ENCODE data around the gene TRAM2. TPM values are rescaled to one million over a fixed set of nuclear protein-coding genes. Genes with fewer than 3 reads are reported as not detected.

Gene TRAM2
- total RNA-seq, 2 experiments from 2014 or later = 7.1 to 7.6 TPM

DNA sequence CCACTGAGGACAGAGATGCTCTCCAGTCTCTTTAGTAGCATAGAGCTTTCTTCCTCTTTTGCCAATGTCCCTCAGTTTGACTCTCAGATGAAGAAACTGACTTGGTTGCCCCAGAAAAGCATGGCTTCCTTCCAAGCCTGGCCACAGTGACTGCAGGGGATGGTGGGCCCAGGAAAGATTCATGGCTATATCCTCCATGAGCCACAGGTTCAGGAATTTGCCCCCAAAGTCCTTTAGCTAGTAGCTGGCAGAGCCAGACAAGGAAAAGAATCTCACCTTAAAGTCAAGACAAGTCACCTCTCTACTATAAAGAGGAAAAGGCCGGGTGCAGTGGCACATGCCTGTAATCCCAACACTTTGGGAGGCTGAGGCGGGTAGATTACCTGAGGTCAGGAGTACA, 43.4 kb downstream of the TRAM2 start:
- TF ChIP-seq, protein P1, sequence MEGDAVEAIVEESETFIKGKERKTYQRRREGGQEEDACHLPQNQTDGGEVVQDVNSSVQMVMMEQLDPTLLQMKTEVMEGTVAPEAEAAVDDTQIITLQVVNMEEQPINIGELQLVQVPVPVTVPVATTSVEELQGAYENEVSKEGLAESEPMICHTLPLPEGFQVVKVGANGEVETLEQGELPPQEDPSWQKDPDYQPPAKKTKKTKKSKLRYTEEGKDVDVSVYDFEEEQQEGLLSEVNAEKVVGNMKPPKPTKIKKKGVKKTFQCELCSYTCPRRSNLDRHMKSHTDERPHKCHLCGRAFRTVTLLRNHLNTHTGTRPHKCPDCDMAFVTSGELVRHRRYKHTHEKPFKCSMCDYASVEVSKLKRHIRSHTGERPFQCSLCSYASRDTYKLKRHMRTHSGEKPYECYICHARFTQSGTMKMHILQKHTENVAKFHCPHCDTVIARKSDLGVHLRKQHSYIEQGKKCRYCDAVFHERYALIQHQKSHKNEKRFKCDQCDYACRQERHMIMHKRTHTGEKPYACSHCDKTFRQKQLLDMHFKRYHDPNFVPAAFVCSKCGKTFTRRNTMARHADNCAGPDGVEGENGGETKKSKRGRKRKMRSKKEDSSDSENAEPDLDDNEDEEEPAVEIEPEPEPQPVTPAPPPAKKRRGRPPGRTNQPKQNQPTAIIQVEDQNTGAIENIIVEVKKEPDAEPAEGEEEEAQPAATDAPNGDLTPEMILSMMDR (IDR thresholded peaks at IDR 0.05) = no peak
- intact Hi-C loops (cut with DNase I, micrococcal nuclease) = no loop called here
- H3K27ac ChIP-seq (ENCODE audit: low read depth in 1 of 2, low read length in 2 of 2) = no peak overlapping the region
- no peak for DNase-seq
- H3K36me3 ChIP-seq (ENCODE audit: insufficient read depth, low read length) = peaks cover 9% of the 10 kb centered on the region
- Mint-ChIP-seq H3K9me3 (no peaks in the 10 kb centered on the region), H3K4me3 (no peak overlapping the region), H3K27ac (no peak overlapping the region), H3K36me3 (ENCODE audit: low read depth) (peaks cover 18% of the 10 kb centered on the region), H3K27me3 (no peaks in the 10 kb centered on the region), H3K4me1 (ENCODE audit: low read depth) (peaks cover 39% of the 10 kb centered on the region)
- peaks cover 30% of the 10 kb centered on the region for H3K4me1 ChIP-seq (ENCODE audit: insufficient read depth, low read length)
- H3K9me3 ChIP-seq (ENCODE audit: control insufficient read depth in 1 of 2, insufficient read depth in 1 of 2, low read length in 2 of 2) = no peaks in the 10 kb centered on the region
- POLR2A ChIA-PET = no interaction called here
- no peak overlapping the region for H3K4me3 ChIP-seq (ENCODE audit: low read length)
- CTCF ChIA-PET = no interaction called here
- ATAC-seq (ENCODE audit: poor library complexity) = no peak
- no peaks in the 10 kb centered on the region for H3K27me3 ChIP-seq (ENCODE audit: control insufficient read depth in 1 of 2, insufficient read depth in 2 of 2, low read length in 2 of 2)

DNA sequence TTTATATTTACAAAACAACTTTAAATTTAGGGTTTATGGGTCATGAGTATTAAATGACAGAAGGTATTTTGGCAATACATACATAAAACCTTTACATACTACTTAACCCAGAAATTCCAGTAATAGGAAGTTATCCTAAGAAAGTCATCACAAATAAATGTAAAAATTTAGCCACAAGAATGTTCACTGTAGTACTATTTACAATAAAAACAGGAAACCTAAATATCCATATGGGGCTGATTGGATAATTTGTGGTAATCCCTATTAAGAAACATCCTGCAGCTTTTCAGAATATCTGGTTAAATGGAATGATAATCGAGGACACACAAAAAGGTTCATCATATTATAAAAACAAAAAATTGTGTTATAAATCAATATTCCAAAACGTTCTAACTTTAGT, 44.4 kb downstream of the TRAM2 start:
- Mint-ChIP-seq H3K27ac (no peak overlapping the region), H3K27me3 (no peaks in the 10 kb centered on the region), H3K36me3 (ENCODE audit: low read depth) (peaks cover 18% of the 10 kb centered on the region), H3K4me1 (ENCODE audit: low read depth) (peaks cover 29% of the 10 kb centered on the region), H3K4me3 (no peak overlapping the region), H3K9me3 (no peaks in the 10 kb centered on the region)
- CTCF ChIA-PET = no interaction called here
- Histone ChIP-seq H3K9me3 (ENCODE audit: control insufficient read depth in 1 of 2, insufficient read depth in 1 of 2, low read length in 2 of 2) (no peaks in the 10 kb centered on the region), H3K4me3 (ENCODE audit: low read length) (no peak overlapping the region), H3K4me1 (ENCODE audit: insufficient read depth, low read length) (peaks cover 20% of the 10 kb centered on the region), H3K36me3 (ENCODE audit: insufficient read depth, low read length) (peaks cover 9% of the 10 kb centered on the region), H3K27ac (ENCODE audit: low read depth in 1 of 2, low read length in 2 of 2) (no peak overlapping the region), H3K27me3 (ENCODE audit: control insufficient read depth in 1 of 2, insufficient read depth in 2 of 2, low read length in 2 of 2) (no peaks in the 10 kb centered on the region)
- TF ChIP-seq, protein P1 (IDR thresholded peaks at IDR 0.05) = no peak
- POLR2A ChIA-PET = no interaction called here
- intact Hi-C loops (cut with DNase I, micrococcal nuclease) = no loop called here
- ATAC-seq (ENCODE audit: poor library complexity) (no peak), DNase-seq (no peak)

DNA sequence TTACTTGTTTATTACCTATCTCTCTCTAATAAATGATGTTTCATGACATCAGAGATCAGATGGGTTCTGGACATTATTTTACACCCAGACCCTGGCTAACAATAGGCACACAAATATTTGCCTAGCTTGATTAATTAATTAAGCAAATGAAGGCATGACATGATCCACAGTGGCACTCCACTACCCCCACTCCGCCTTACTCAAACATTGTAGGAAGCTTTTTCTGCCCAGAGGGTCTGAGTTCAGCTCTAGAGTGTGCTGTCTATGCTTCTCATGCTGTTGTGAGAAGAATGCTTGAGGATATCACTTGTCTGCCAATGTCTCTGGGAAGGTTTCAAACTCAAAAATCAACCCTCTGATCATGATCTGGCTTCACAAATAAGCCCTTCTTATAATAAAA, 45.0 kb downstream of the TRAM2 start:
- Histone ChIP-seq H3K27ac (ENCODE audit: low read depth in 1 of 2, low read length in 2 of 2) (no peak overlapping the region), H3K4me1 (ENCODE audit: insufficient read depth, low read length) (peaks cover 13% of the 10 kb centered on the region), H3K4me3 (ENCODE audit: low read length) (no peak overlapping the region), H3K36me3 (ENCODE audit: insufficient read depth, low read length) (peaks cover 9% of the 10 kb centered on the region), H3K27me3 (ENCODE audit: control insufficient read depth in 1 of 2, insufficient read depth in 2 of 2, low read length in 2 of 2) (no peaks in the 10 kb centered on the region), H3K9me3 (ENCODE audit: control insufficient read depth in 1 of 2, insufficient read depth in 1 of 2, low read length in 2 of 2) (no peaks in the 10 kb centered on the region)
- ATAC-seq (ENCODE audit: poor library complexity) (no peak), DNase-seq (no peak)
- CTCF ChIA-PET = no interaction called here
- H3K4me3 Mint-ChIP-seq = no peak overlapping the region
- POLR2A ChIA-PET = no interaction called here
- no peak overlapping the region for H3K27ac Mint-ChIP-seq
- TF ChIP-seq, protein P1 (IDR thresholded peaks at IDR 0.05) = no peak
- intact Hi-C loops (cut with DNase I, micrococcal nuclease) = no loop called here
- H3K27me3 Mint-ChIP-seq = no peaks in the 10 kb centered on the region
- H3K36me3 Mint-ChIP-seq (ENCODE audit: low read depth) = peaks cover 18% of the 10 kb centered on the region
- H3K9me3 Mint-ChIP-seq = no peaks in the 10 kb centered on the region
- peaks cover 23% of the 10 kb centered on the region for H3K4me1 Mint-ChIP-seq (ENCODE audit: low read depth)

All from CD4-positive, alpha-beta T cell (primary cell).